GM21528 (cell line): ENCODE data around the gene CROCC.
A peak's percentile ranks its signal among the peaks of the same experiment; 100 is the strongest.

Experiments used
- ATAC-seq: cut with Tn5 transposase; IDR thresholded peaks from one replicate; pipeline ENCODE4 v1.9.1; 2021; ENCODE audit warnings: mild to moderate bottlenecking, moderate library complexity; ENCODE audit not compliant: unreplicated experiment, low FRiP score

Gene CROCC

DNA sequence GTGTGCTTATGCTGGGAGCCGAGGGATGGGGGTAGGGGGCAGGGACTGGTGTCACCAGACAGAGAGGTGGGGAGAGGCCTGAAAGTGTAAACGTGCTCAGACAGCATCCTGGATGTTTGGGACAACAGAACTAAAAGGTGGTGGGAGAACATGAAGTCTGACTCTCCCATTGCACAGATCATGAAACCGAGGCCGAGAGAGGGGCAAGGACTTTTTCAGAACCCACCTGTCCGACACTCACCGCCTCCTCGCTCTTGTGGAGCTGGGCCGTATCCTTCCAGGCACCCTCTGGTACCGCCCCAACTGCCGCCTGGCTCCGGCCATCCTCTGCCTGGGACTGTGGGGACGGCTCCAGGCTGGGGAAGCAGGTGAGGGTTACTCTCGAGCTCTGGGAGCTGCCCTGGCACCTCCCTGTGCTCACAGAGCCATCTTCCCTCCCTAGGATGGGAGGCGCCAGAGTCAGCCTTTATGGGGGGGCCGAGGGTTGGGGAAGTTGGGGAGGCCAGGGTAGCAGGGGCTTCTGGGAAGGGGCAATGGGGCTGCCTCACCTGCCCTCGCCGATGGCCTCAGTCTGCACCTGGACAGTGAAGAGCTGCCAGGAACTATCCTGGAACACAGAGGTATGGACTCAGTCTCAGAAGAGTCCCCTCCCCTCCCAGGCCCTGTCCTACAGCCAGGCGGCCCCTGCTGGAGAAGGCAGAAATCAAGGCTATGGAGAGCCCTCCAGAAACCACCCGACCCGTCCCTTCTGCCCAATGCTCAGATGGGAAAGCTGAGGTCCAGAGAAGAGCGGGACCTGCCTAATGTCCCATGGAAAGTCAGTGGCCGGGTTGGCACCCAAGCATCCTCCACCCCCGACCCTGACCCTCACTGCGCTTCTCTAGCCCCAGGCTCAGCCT, 83.0 kb downstream of the CROCC start:
- no peak for ATAC-seq

DNA sequence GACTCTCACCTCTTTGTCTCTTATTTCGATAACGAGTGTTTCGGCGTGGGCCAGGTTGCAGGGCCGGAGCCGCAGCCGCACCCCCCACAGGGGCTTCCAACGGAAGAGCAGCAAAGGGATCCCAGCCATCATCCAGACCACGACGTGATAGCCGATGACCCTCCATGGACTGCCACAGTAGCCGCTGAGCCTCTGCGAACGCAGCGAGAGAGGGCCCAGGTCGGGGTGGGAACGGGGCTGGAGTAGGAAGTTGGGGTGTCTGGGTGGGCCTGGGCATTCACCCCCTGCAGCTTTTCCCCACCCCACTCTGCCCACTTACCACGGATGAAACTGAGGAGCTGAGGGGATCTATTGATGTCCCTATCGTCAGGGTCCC, 83.6 kb downstream of the CROCC start:
- ATAC-seq = no peak

DNA sequence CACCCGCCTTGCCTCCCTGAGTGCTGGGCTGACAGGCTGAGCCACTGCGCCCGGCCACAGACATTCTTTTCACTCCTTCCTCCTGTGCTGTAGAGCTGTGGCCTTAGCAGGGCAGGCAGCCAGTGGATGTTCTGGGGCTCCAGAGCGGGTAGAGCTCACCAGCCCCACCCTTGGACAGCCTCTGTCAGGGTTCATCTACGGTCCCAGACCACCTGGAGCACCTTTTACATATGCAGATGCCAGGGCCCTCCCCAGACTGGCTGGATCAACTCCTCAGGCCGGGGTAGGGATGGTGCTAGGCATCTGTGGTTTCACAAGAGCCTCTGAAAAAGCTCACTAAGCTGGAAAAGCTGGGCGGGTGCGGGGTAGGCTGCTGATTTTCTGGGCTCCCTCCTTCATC, 85.4 kb downstream of the CROCC start:
- no peak for ATAC-seq

DNA sequence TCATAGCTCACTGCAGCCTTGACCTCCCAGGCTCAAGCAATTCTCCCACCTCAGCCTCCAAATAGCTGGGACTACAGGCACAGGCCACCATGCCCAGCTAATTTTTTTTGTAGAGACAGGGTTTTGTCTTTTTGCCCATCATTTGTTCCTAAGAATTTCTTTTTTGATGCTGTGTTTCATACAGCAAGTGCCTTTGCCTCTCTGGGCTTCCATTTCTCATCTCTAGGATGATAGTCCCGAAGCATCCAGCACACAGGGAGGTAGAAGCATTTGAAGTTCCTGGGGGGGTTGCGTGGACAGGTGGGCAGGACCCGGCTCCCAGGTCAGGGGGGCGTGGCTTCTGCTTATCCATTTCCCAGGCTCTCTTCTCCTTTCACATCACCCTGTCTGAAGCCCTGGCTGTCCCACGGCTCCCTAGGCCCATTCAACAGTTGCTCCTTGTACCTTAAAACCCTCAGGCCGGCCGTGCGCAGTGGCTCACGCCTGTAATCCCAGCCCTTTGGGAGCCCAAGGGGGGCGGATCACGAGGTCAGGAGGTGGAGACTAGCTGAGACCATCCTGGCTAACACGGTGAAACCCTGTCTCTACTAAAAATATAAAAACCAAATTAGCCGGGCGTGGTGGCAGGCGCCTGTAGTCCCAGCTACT, 86.6 kb downstream of the CROCC start:
- no peak for ATAC-seq

DNA sequence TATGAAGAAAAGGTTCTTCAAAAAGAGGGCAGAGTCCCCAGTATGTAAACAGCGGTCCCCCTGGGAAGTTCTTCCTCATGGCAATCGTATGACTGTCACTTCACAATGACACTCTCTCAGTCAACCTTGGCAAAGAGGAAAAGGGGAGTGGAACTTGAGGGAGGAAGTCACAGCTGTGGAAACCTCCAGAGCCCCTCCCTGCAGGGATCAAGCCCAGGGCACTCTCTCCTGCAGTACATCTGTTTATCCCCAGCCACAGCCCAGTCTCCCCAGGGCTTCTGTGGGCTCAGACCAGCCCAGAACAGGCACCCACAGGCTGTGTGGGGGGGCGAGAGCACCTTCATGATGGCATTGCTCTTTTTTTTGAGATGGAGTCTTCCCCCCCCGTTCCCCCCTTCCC, 88.0 kb downstream of the CROCC start:
- ATAC-seq = no peak

DNA sequence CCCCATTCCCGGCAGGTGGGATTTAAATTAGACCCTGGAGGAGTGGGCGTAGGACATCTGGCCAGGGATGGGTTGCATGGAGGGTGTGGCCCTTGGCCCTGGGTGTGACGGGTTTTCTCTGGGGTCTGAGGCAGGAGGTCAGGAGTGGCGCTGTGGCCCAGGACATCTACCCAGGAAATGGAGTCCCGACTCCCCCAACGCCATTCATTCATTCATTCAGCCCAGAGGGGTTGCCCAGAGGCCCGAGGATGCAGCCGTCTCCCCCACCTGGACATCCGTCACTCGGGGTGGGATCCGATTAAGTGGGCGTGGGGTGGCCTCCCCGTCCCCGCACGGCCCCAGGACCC, 89.3 kb downstream of the CROCC start:
- peak; percentile 8 for ATAC-seq

DNA sequence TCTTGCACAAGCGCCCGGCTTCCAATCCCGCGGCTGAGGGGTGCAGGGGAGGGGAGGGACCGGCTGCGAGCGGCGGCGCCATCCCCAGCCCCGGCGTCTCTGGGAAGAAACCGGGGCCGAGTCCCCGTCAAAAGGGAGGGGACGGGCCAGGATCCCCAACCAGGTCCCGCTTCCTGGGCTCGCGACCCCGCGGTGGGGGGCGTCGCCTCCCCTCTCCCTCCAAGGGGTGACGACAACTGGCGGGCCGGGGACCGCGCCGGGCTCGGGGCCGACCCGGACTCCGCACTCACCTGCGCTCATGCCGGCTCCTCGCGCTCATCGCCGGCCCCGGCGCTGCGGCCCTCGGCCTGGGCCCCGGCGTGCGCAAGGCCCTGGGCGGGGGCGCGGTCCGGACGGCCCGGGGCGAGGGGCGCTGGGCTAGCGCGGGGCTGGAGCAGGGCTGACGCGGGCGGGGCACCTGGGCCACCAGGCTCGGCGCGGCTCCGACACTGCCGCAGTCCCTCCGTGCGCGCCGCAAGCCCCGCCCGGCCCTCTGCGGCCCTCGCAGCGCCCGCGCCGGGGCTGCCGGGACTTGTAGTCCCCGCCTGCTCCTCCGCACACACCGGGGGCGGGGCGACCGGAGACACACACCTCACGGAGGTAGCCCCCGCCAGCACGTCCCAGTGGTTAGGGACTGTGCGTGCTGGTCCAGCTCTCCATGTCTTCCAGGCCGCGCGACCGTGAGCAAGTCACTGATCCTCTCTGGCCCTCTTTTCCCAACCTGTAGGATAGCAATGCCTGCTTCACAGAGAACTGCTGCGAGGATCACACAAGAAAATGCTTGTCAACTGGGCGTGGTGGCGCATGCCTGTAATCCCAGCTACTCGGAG, 89.9 kb downstream of the CROCC start, which contains the start of gene ATP13A2:
ATP13A2 (minus strand) TSS at position 490 of the 869 bp plus-strand sequence; CDS start at position 300, 190 bp downstream.
- peak; percentile 77 for ATAC-seq

DNA sequence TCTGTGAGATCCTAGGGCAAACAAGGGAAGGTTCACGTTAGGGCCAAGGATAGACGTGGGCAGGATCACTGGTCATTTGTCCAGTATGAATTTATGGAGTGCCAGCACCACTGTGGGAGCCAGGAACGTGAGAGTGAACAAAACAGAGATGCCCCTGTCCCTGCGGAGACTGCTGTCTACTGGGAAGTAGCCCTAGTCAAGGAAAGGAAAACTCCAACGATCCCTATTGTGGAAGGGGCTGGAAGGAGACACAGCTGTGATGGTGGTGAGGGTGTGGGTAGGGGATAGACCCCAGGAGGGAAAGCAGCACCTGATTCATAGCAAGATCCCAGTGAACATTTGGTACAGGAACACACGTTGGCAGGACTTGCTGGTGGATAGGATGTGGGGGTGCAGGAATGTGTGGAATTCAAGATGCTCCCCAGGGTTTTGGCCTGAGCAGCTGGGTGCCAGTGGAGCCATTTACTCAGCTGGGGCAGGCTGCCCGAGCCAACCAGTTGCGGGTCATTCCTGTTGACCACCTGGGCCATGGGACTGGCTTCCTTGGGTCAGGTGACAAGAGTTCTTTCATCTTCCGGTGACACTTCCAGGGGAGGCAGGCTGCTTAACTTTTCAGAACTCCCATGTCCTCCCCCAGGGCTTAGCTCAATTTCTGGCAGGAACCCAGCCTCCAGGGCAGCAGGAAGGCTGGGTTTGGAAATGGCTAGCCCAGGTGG, 91.2 kb downstream of the CROCC start:
- ATAC-seq = no peak

DNA sequence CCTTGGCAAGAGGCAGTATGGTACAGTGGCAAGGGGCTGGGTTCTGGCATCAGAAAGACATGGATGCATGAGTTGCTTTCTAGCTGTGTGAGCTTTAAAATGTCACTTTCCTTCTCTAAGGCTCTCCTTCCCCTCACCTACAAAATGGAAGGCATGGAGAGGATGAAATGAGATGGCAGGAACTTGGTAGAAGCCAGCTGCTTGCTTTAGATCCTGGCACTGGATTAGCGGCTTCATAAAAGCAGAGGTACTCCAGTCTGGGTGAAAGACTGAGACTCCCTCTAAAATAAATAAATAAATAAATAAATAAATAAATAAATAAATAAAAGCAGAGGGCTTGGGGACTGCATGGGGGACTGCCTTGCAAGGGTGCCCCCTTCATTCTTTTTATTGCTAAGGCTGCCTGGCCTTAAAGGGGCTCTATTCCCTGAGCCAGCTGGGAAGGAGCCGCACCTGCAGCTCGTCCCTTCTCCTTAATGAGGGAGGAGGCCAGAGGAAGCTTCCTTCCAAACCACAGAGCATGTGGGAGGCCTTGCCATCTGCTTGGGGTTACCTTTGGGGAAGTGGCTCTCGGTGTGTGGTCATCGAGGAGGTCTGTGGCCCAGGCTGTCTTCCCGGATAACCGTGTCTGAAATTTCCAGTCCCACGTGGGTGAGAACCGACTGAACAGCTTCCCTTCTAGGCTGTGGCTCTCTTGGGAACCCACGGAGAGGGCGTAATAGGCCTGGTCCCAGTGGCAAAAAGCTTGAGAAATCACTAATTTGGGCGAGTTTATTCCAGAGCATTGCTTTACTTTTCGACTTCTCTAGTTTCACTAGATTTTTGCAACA, 92.0 kb downstream of the CROCC start:
- ATAC-seq = no peak

DNA sequence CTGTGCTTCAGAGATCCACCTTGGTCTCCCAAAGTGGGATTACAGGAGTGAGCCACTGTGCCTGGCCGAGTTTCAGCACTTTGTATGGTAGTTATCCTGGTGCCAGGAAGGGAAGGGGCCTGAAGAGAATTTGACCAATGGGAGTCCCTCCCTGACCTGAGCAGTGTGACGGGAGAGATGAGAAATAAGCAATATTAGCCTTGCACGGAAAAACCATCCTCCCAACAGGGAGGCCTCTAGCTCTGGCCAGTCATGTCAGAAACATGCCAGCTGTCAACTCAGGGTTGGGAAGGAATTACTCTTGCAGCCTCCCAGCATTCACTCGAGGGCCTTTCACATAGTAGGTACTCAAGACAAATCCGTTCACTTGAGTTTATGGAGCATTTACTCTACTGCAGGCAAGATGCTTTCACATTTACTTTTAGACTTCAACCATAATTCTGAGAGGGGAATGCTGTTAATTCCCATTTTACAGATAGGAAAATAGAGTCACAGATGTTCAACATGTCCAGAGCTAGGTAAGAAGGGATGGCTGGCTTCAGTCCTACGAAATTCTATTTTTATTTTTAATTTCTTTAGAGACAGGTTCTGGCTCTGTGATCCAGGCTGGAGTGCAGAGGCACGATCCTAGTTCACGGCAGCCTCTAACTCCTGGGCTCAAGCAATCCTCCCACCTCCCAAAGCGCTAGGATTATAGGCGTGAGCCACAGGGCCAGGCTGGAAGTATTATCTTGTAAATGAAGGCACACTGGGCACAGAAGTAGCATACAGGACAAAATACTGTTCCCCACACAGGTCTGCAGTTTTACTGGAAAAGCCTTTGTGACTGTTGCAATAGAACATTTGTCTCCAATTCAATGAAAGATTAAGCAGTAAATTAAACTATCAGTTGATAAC, 93.2 kb downstream of the CROCC start:
- no peak for ATAC-seq

DNA sequence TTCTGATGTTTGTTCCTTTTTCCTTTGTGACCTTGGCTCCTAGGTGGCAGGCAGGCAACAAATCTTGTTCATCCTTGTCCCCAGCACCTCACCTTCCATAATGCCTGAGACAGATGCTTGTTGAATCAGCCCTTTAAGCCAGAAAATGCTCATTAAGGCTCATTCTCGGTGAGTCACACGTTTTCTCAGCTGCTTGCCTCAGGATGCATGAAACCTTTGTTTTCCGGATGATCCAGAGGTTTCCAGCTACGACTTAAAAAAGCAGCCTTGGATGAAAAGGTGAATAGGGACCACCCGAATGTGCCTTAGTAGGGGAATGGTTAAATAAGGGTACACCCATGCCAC, 94.6 kb downstream of the CROCC start:
- no peak for ATAC-seq

DNA sequence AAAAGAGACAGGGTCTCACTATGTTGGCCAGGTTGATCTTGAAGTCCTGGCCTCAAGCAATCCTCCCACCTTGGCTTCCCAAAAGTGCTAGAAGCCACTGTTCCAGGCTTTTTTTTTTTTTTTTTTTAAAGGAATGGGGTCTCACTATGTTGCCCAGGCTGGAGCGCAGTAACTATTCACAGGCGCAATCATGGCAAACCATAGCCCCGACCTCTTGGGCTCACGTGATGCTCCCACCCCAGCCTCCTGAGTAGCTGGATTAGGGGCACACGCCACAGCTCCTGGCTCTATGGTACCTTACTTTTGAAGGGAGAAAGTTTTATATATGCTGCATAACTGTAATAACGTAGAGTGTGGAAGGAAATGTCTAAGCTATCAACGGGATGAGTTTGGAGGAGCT, 95.7 kb downstream of the CROCC start:
- no peak for ATAC-seq

DNA sequence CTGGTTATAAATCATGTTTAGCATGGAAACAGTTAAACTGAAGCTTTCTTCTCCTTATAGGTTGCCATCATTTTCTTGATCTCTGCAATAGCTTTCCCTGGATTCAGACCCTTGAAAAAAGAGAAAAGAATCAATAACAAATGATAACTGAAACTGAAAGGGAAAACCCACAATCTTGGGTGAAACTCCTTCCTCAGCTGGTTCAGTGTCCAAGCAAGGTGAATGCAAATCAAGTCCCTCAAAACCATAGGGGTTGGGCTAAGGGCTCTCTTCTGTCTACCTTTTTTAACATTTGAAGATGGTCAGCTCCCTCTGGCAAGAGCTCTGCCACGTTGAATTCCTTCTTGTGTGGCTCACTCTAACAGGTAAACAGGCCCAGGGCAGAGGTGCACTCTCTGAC, 97.1 kb downstream of the CROCC start:
- no peak for ATAC-seq

DNA sequence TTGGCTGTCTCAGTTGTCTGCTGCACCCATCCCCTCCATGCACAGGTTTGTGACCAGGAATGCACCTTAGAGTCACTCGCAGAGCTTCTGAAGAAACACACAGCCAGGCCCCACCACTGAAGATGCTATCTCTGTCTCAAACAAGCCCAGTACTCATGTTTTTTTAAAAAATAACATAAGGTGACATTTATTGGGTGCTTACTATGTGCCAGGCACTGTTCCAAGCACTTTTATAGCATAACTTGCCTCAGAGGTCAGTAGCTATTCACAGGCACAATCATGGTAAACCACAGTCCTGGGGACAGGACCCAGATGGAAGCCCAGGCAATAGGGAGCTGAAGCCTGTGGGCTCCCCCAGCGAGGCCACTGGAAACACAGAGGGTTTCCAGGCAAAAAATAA, 98.8 kb downstream of the CROCC start:
- ATAC-seq = no peak

DNA sequence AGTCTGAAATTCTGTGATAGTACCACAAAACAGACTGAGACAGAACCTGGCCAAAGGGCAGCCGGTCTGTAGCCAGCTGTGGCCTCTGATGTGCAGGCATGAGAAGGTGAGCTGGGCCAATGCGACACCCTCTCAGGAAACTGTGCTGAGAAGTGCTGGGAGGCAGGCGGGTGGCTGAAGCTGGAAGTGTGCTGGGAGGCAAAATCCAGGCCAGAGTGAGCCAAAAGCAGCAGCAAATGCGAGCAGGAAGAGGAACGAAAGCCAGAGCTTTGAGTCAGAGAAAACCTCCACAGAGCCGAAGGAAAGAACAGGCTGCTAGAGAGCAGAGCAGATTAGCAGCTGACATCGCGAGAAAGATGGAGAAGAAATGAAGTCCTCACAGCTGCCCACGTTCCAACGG, 100.2 kb downstream of the CROCC start:
- ATAC-seq = no peak
